MV-4-11 (cell line): ENCODE data around the gene TBC1D24.

Experiments
- DNase-seq: peaks from one replicate; lab custom pipeline; 2025; lab: John Stamatoyannopoulos, UW

The TBC1D24 gene

DNA sequence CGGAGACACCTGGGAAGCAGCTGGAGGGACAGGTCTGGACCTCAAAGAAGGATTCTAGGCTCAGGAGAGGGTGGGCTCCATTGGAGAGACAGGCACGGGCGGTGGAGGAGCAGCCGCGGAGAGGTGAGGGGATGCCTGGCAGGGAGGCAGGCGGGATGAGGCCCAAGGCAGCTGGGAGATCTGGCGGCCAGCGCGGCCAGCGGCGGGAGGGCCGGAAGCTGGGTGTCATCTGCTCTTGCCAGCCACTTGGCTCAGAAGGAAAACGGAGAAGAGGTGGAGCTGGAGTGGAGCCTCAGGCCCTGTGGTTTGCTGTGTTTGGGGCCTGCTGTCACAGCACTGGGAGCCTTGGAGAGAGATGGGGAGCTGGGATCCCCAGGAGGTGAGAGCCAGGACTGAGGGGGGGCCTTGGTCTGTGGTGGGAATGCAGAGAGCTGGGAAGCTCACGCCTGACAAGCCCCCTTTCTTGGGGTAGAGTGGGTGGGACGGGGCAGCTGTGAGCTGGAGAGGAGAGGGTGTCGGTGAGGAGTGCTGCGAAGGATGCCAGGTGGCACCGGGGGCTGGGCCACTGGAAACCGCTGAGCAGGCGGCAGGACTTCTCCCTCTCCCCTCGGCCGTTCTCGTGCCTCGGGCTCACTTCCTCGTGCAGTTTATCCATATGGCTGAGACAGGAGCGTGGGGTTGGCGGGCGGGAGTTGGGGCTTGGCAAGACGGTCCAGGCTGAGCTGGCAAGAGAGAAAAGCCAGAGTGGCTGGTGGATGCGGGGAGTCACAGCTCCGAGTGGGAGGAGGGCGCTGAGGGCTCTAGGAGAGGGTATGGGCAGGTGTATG lies 8.0 kb downstream of the TBC1D24 start:
- peak; percentile 31 for DNase-seq

DNA sequence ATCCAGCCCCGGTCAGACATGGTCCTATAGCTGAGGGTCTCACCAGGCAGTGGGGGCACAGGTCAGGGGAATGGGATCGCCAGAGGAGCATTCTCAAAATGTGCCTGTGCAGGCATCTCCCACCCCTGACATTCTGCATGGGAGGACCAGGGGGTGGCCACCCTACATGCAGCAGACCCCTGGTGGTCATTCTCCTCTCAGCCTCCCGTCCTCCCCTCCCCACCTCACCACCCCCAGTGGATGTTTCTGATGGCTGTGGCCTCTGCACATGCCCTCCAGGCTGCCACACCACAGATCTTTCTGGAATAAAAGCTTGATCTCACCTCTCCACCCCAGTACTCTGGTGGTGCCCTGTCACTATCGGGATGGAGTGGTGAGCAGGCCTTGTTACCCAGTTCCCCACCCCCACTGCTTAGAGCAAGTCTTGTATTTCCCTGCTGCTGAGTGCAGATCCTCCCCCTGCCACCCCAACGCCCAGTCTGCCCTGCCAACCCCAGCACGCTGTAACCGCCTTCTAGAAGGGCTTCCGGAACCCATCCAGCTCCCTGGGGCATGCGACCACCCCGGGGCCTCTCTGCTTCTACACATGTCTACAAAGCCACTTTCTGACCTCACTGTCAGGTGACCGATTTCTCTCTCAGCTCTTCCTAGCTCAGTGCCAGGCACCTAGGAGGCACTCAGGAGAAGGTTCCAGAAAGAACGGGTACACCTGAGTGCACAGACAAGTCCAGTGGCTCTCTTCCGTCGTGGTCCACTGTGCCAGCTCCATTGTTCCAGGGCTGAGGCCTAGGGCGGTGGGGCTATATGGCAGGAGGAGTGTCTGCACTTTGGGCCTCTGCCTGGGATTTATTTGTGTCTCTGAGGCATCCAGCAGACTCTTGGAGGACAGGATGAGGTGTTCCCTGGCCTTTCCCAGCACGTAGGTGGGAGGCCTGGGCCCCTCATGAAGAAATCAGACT lies 9.3 kb downstream of the TBC1D24 start:
- DNase-seq, result no peak

DNA sequence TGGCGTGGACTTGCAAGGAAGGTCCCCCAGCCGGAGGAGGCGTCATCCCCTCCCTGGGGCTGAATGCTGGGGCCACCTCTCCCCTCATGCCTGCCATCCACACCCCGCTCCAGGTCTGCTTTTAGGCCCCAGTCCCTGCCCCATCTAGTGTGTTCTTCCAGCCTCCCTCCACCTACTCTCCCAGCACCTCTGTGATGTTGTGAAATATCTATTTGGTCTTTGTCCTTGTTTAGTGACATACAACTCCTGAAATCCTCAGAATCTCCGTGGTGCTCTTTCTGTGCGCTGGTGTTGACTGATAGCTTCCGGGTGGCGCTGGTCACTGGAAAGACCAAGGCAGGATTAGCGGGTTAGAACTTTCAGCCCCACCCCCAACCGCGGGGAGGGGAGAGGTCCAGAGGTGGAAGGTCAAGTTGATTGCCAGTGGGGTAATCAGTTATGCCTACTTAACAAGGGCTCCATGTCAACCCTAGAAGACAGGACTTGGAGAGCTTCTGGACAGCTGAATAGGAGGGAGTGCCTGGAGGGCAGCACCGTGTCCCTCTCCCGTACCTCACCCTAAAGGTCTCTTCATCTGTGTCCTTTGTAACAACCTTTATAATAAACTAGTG lies 10.1 kb downstream of the TBC1D24 start:
- DNase-seq, result no peak

DNA sequence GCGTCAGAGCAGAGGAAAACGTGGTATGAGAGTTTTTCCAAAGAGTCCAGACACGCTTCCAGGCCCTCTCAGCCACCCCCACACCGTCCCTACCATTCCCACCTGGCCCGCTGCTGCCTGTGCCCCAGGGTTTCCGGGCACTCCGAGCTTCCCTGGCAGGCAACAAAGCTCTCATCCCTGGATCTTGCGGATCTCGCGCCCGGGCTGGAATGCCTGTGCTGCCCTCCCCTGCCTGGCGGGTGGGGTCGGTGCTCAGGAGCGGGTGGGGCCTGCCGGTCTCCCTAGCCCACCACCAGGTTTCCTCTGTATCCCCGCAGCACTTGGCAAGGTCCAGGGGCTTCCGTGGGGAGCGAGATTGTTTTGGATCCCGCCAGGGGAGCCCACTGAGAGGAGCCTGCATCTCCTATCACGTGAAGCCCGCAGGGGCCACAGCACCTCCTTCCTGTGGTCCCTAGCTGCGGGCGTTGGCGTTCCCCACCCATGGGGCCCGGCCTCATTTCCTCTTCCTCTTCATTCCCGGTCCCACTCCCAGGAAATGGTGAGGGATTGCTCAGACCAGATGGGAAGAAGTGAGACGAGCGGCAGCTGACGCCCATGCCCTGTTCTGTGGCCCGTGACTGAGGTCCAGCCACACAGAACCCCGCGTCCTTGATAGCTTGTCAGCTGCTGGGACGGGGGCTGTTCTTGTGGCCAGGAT lies 11.0 kb downstream of the TBC1D24 start:
- no peak for DNase-seq

DNA sequence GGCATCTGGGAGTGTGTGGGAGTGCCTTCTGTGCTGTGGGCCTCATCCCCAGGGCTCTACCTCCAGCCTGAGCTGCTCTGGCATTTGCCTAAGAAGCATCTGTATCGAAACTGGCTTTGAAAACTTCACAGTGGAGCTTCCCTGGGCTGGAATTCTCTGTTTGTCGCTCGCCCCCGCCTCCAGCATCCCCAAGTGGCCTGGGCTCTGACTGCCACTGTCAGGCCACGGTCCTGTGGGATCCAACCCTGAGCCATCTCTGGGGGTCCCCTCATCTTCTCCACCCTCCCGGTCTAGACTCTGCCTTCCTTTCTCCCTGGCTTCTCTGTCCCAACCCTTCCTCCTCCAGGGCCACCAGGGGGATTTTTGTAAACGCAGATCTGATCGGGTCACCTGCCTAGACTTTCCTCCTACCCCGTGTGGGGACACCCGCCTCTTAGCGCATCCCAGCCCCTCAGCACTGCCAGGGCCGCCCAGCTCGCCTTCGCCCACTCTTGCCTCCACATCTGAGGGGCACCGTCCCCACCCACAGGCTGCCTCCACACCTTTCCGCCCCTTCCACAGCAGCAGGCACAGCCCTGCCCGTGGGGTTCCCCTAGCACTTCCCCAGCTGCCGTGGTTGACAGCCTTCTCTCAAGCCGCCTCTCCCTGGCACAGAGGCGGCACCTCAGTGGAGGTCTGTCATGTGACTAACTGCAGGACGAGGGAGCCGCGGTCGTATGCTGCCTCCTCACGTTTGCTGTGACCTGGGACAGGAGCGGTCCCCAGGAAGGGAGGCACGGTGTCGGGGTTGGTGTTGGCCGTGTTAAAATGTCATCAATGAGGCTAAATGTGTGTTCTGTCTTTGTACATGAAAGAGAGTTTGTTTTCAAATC lies 12.0 kb downstream of the TBC1D24 start:
- no peak for DNase-seq

DNA sequence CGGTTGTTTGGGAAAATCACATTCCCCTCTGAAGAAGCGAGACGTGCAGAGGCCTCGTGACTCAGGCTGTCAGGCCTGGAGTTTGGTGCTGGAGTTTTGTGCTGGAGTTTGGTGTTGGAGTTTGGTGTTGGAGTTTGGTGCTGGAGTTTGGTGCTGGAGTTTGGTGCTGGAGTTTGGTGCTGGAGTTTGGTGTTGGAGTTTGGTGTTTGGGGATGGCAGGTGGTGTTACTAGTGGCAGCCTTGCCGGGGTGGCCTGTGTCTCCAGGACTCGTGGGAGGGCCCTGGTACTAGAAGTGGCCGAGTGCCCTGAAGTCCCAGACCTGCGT lies 12.6 kb downstream of the TBC1D24 start:
- DNase-seq, result no peak

DNA sequence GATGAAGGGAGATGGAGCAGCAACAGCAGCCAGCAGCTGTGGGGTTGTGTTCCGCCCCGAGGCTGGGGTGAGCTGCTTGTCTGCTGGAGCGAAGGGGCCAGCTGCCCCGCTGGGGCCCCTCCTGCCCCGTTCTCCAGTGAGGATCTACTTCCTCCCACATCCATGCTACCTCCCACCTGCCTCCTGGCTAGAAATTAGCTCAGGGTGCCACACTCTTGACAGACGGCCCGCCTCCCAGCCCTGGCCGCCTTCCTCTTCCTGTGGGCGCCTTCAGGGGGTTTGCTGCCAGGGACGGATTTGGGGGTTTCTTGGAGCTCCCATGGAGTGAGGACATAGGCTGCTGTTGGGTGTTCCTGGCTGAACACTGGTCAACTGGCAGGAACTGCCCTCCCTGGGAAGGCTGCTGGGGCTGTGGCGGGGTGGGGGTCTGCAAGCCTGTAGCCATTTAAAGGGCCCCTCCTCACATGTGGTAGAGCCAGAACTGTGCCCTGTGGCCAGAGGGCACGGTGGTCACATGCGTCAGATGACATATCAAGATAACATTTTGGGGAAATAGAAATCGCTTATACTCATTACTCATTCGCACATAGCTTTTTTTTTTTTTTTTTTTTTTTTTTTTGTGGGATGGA lies 13.1 kb downstream of the TBC1D24 start:
- peak; percentile 82 for DNase-seq

DNA sequence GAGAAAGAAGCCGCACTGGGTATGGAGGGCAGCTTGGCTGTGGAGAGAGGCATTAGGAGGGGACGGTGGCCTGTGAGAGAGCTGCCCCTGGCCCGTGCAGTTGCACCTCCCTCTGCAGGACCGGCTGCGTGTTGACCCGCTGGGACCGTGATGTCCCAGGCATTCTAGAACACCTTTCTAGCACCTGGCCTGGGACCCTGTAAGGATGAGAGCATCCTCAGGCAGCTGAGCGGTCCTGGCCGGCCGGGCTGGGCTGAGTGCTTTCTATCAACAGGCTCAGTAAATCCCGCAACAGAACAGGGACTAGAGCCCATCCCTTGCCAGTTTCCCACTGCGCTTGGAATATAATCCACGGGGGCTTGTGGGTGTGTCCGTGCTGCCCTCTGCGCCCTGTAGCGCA lies 14.7 kb downstream of the TBC1D24 start:
- DNase-seq, result no peak

DNA sequence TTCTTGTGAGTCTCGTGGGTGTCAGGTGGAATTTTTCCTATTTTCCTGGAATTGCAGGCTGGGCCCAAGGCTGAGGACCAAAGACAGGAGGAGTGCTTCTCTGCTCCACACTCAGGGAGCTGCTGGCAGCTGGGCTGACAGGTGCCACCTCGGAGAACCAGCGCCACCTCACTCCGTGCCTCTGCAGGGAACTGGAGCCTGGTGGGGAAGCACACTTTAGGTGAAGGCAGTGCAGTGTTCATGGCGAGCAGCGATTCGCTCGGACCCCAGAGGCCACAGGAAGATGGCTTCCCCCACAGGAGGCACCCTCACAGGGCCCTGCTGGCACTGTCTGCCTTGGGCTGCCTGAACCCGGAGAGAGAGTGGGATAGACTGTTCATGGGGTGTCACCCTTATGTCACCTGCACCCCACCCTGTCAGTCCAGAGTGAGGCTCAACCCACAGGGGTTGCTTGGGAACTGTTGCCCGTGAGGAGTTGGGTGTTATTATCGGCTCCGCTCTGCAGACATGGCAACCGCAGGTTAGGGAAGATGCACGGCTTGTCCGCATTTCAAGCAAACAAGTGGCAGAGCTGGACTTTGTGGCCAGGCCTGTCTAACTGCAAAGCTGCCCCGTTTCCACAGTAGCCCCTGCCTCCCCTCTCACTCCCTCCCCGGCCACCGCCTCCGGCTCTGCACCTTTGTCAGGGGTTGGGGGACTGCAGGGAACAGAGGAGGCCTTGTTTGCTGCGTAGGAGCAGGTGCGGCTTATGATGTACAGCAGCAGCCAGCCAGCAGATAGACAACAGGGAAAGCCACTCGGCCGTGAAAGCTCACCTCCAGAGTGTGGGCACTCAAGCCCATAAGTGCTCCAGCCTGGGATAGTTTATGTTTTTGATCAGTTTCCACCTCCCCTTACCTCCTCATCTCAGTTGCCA lies 15.5 kb downstream of the TBC1D24 start:
- DNase-seq, result no peak

DNA sequence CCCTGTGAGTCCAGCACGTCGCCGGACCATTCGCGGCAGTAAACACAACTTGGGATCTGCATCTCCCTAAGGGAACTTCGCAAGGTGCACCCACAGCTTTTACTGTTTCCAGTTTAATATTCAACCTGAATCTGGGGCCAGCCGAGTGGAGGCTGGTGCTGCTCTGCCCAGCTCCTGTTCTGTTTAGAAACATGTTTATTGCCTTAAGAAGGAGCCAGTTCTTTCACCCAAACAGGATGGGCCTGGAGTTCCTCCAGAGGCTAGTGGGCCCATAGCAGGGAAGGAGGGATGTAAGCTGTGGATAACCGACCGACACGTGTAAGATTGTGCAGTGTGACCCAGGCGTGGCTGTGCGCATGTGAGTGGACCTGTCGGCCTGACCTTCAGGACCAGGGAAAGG lies 17.4 kb downstream of the TBC1D24 start:
- DNase-seq, result no peak

DNA sequence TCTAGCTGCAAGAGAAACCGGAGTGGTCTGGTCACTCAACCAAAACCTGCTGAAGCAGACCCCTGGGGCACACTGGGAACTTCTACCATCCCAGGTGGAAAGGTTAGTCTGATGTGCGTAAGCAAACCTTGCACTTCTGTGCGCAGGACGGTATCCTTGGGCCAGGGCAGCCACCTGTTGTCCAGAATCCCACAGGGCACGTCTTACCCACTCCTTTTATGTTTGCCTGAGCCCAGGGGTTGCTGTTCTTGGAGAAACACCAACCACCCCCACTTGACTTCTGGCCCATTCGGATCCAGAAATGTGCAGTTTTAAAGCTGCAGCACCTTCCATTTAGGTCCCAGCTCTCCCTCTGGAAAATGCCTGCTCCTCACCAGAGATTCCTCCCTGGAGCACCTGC lies 18.7 kb downstream of the TBC1D24 start:
- no peak for DNase-seq

DNA sequence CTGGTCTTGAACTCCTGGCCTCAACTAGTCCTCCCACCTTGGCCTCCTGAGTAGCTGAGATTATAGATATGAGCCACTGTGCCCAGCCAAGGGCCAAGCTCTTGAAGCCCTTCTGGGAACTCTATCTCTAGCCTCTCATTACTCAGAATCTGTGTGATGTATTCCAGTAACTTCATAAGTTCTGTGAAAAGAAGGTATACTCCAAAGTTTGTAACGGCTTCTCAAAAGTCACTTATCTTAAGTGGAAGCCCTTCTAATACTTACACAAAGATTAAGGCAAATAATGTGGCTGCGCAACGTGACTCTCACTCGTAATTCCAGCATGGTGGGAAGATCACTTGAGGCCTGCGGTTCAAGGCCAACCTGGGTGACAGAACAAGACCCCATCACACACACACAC lies 19.7 kb downstream of the TBC1D24 start:
- no peak for DNase-seq

DNA sequence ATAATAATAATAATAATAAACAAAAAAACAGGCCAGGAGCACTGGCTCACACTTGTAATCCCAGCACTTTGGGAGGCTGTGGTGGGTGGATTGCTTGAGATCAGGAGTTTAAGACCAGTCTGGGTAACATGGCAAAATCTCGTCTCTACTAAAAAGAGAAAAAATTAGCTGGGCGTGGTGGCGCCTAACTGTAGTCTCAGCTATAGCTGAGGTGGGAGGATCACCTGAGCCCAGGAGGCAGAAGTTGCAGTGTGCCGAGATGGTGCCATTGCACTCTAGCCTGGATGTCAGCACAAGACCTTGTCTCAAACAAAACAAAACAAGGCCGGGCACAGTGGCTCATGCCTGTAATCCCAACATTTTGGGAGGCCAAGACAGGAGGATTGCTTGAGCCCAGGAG lies 20.1 kb downstream of the TBC1D24 start:
- DNase-seq, result no peak

DNA sequence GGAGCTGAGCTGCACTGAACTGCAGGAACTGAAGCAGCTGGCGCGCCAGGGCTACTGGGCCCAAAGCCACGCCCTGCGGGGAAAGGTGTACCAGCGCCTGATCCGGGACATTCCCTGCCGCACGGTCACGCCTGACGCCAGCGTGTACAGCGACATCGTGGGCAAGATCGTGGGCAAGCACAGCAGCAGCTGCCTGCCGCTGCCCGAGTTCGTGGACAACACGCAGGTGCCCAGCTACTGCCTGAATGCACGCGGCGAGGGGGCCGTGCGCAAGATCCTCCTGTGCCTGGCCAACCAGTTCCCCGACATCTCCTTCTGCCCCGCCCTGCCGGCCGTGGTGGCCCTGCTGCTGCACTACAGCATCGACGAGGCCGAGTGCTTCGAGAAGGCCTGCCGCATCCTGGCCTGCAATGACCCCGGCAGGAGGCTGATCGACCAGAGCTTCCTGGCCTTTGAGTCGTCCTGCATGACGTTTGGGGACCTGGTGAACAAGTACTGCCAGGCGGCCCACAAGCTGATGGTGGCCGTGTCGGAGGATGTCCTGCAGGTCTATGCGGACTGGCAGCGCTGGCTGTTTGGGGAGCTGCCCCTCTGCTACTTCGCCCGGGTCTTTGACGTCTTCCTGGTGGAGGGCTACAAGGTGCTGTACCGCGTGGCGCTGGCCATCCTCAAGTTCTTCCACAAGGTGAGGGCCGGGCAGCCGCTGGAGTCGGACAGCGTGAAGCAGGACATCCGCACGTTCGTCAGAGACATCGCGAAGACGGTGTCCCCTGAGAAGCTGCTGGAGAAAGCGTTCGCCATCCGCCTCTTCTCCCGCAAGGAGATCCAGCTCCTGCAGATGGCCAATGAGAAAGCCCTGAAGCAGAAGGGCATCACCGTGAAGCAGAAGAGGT lies 21.5 kb downstream of the TBC1D24 start:
- no peak for DNase-seq

DNA sequence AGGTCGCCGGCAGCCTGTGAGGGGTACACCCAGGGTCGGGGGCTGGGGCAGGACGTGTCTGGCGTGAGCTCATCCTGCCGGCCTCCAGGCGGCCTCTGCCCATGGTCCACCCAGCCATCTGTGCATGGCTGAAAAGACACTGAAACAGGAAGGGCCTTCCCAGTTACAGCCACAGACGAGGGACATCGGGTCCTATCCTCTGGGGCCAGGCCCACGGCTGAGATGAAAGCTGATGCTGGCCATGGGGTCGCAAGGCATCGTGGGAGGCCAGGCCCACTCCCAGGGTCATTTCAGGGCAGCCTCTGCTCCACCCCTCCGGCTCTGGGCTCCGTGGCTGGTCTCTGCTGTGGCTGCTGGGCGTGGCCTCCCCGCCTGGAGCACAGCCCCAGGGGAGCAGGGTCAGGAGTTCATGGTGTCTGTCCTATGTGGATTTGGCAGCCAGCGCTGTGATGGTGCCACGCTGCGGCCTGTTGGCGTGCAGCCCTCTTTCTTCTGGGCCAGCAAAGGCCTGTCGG lies 22.2 kb downstream of the TBC1D24 start:
- DNase-seq, result no peak

DNA sequence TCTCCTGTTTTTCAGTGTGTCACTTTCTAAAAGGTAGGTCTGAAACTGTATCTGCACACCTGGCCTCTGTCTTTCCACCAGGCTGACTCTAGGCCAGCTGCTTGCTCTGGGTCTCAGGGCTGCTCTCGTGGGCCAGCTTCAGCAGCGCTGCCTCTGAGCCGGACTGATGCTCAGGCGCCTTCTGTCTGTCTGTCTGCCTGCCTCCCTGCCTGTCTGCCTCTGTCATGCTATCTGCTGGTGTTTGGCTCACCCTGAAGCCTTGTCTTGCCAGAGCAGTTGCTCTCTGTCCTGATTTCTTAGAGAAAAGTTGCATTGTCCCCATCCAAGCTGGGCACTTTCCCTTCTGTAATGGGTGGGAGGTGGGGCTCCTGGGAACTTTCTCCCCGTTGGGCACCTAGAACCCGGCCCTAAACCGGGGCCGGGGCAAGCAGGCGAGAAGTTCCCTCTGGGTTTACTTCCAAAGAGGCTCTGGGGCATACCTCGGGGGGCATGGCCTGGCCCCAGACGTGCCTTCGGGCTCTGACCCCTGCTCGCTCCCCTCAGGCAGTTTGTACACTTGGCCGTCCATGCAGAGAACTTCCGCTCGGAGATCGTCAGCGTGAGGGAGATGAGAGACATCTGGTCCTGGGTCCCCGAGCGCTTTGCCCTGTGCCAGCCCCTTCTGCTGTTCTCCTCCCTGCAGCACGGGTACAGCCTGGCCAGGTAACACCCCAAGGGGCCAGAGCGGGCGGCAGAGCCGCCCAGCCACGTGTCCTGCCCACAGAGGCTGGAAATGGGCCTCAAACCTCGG lies 23.0 kb downstream of the TBC1D24 start:
- no peak for DNase-seq

DNA sequence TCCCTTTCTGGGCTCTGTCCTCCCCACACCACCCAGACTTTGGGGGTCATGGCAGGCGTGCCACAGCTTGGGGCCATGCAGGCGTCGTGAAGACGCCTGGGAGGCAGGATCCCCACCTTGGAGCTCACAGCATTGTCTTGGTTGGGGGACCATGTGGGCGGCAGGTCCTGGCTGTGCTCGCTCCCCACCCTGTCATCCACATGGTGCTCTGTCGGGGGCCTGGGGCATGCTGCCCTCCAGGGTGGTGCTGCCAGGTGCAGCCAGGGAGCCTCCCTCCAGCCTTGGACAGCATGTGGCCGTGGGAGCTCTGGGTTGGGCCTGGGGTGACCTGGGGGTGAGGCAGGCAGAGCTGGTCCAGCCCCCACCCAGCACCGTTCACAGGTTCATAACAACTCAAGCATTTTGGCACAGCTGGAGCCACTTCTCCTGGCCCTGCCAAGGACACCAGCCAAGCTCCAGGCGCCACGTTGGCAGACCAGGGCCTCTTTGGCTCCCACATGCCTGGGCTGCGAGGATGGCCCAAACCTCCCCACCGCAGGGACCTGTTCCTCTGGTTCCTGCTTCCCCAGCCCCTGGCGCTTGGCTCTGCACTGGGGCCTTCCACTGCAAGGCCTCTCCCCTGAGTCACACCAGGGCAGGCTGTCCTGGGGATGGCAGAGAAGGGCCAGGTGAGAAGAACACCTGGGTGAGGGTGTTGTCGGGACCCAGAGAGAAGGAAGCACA lies 23.8 kb downstream of the TBC1D24 start:
- DNase-seq, result no peak
